Activated T-helper 17 cell treated with anti-CD3 and anti-CD28 coated beads, Interleukin-2, amount 50 U/mL, for 72 hours (primary cell): Measurements from ENCODE around the gene NPAS3. TPM values are rescaled to one million over a fixed set of nuclear protein-coding genes. Genes with fewer than 3 reads are reported as not detected.

Experiments used
- ATAC-seq: fragments of 150-1000 bp; cut with Tn5 transposase; replicated peaks from 2 replicates; pipeline ENCODE4 v1.10.0; 2021; ENCODE audit warnings: mild to moderate bottlenecking, moderate library complexity
- H3K27ac Mint-ChIP-seq: one replicate; pipeline ENCODE4 v1.8.0; 2022; ENCODE audit warnings: mixed read lengths
- H3K27me3 Mint-ChIP-seq: one replicate; pipeline ENCODE4 v1.8.0; 2022; ENCODE audit warnings: mixed read lengths
- H3K36me3 Mint-ChIP-seq: one replicate; pipeline ENCODE4 v1.8.0; 2022; ENCODE audit warnings: low read depth, mild to moderate bottlenecking, mixed read lengths
- H3K4me1 Mint-ChIP-seq: one replicate; pipeline ENCODE4 v1.8.0; 2022; ENCODE audit warnings: mixed read lengths
- H3K4me3 Mint-ChIP-seq: one replicate; pipeline ENCODE4 v1.8.0; 2022; ENCODE audit warnings: mild to moderate bottlenecking, mixed read lengths
- H3K9me3 Mint-ChIP-seq: one replicate; pipeline ENCODE4 v1.8.0; 2022; ENCODE audit warnings: mixed read lengths
- total RNA-seq, 2 donors: library from RNA; stranded (reverse); gene quantifications; one replicate each; pipeline ENCODE4 v1.2.3, GENCODE V29; 2022

NPAS3 gene
- total RNA-seq, 2 donors from 2014 or later: not detected

- Mint-ChIP-seq H3K36me3 (no peaks in the 10 kb centered on the region), H3K27me3 (peaks cover 8% of the 10 kb centered on the region), H3K27ac (no peak overlapping the region), H3K4me3 (no peak overlapping the region), H3K4me1 (no peaks in the 10 kb centered on the region), H3K9me3 (no peaks in the 10 kb centered on the region)
- ATAC-seq: no peak
Observed at GRCh38 chr14:33586806-33587205, 648.1 kb downstream of the NPAS3 start.

- Mint-ChIP-seq H3K9me3 (no peaks in the 10 kb centered on the region), H3K27ac (no peak overlapping the region), H3K36me3 (no peaks in the 10 kb centered on the region), H3K4me1 (no peaks in the 10 kb centered on the region), H3K27me3 (peaks cover 11% of the 10 kb centered on the region), H3K4me3 (no peak overlapping the region)
- no peak for ATAC-seq
Observed at GRCh38 chr14:33587791-33588190, 649.1 kb downstream of the NPAS3 start.

- Mint-ChIP-seq H3K9me3 (no peaks in the 10 kb centered on the region), H3K36me3 (no peaks in the 10 kb centered on the region), H3K4me3 (no peak overlapping the region), H3K27ac (no peak overlapping the region), H3K4me1 (no peaks in the 10 kb centered on the region), H3K27me3 (peaks cover 11% of the 10 kb centered on the region)
- ATAC-seq: no peak
Observed at GRCh38 chr14:33588771-33589170, 650.1 kb downstream of the NPAS3 start.

GRCh38 chr14:33589334-33589733 is 650.7 kb downstream of the NPAS3 start:
- Mint-ChIP-seq H3K9me3 (no peaks in the 10 kb centered on the region), H3K4me1 (no peaks in the 10 kb centered on the region), H3K27ac (no peak overlapping the region), H3K4me3 (no peak overlapping the region), H3K36me3 (no peaks in the 10 kb centered on the region), H3K27me3 (peaks cover 11% of the 10 kb centered on the region)
- no peak for ATAC-seq

- H3K4me1 Mint-ChIP-seq: no peaks in the 10 kb centered on the region
- H3K27ac Mint-ChIP-seq: no peak overlapping the region
- no peak overlapping the region for H3K4me3 Mint-ChIP-seq
- H3K27me3 Mint-ChIP-seq: peaks cover 6% of the 10 kb centered on the region
- ATAC-seq: no peak
- H3K9me3 Mint-ChIP-seq: no peaks in the 10 kb centered on the region
- H3K36me3 Mint-ChIP-seq: no peaks in the 10 kb centered on the region
Observed at GRCh38 chr14:33590891-33591630, 652.4 kb downstream of the NPAS3 start.

GRCh38 chr14:33592297-33592696 is 653.6 kb downstream of the NPAS3 start:
- Mint-ChIP-seq H3K4me3 (no peak overlapping the region), H3K36me3 (no peaks in the 10 kb centered on the region)
- ATAC-seq: no peak

GRCh38 chr14:33596211-33597080 is 657.8 kb downstream of the NPAS3 start:
- no peaks in the 10 kb centered on the region for H3K4me1 Mint-ChIP-seq
- H3K36me3 Mint-ChIP-seq: no peaks in the 10 kb centered on the region
- H3K9me3 Mint-ChIP-seq: no peaks in the 10 kb centered on the region
- H3K27ac Mint-ChIP-seq: no peak overlapping the region
- H3K27me3 Mint-ChIP-seq: peaks cover 18% of the 10 kb centered on the region
- no peak overlapping the region for H3K4me3 Mint-ChIP-seq
- no peak for ATAC-seq

More at GRCh38 chr14:33592297-33592696, 653.6 kb downstream of the NPAS3 start:
- peaks cover 6% of the 10 kb centered on the region for H3K27me3 Mint-ChIP-seq
- no peaks in the 10 kb centered on the region for H3K4me1 Mint-ChIP-seq
- no peaks in the 10 kb centered on the region for H3K9me3 Mint-ChIP-seq
- no peak overlapping the region for H3K27ac Mint-ChIP-seq

GRCh38 chr14:33598582-33598981 is 659.9 kb downstream of the NPAS3 start:
- Mint-ChIP-seq H3K36me3 (no peaks in the 10 kb centered on the region), H3K27ac (no peak overlapping the region), H3K9me3 (no peaks in the 10 kb centered on the region), H3K4me3 (no peak overlapping the region), H3K27me3 (peaks cover 22% of the 10 kb centered on the region), H3K4me1 (no peaks in the 10 kb centered on the region)
- no peak for ATAC-seq

GRCh38 chr14:33602396-33602795 is 663.7 kb downstream of the NPAS3 start:
- no peaks in the 10 kb centered on the region for H3K4me1 Mint-ChIP-seq
- no peak for ATAC-seq
- H3K4me3 Mint-ChIP-seq: no peak overlapping the region
- H3K36me3 Mint-ChIP-seq: no peaks in the 10 kb centered on the region
- H3K27ac Mint-ChIP-seq: no peak overlapping the region
- no peaks in the 10 kb centered on the region for H3K9me3 Mint-ChIP-seq
- H3K27me3 Mint-ChIP-seq: peaks cover 25% of the 10 kb centered on the region

GRCh38 chr14:33606591-33606990 is 667.9 kb downstream of the NPAS3 start:
- no peaks in the 10 kb centered on the region for H3K4me1 Mint-ChIP-seq
- H3K27me3 Mint-ChIP-seq: peaks cover 9% of the 10 kb centered on the region
- no peak overlapping the region for H3K27ac Mint-ChIP-seq
- no peaks in the 10 kb centered on the region for H3K9me3 Mint-ChIP-seq
- no peak overlapping the region for H3K4me3 Mint-ChIP-seq
- H3K36me3 Mint-ChIP-seq: no peaks in the 10 kb centered on the region
- no peak for ATAC-seq

- H3K27ac Mint-ChIP-seq: no peak overlapping the region
- ATAC-seq: no peak
Observed at GRCh38 chr14:33609582-33609981, 670.9 kb downstream of the NPAS3 start.

GRCh38 chr14:33610121-33610520 is 671.4 kb downstream of the NPAS3 start:
- no peak overlapping the region for H3K4me3 Mint-ChIP-seq
- no peaks in the 10 kb centered on the region for H3K9me3 Mint-ChIP-seq
- no peak overlapping the region for H3K27ac Mint-ChIP-seq
- no peaks in the 10 kb centered on the region for H3K36me3 Mint-ChIP-seq
- no peak for ATAC-seq
- no peaks in the 10 kb centered on the region for H3K4me1 Mint-ChIP-seq
- H3K27me3 Mint-ChIP-seq: no peaks in the 10 kb centered on the region

More at GRCh38 chr14:33609582-33609981, 670.9 kb downstream of the NPAS3 start:
- Mint-ChIP-seq H3K27me3 (peaks cover 1% of the 10 kb centered on the region), H3K36me3 (no peaks in the 10 kb centered on the region), H3K4me3 (no peak overlapping the region), H3K9me3 (no peaks in the 10 kb centered on the region), H3K4me1 (no peaks in the 10 kb centered on the region)

- Mint-ChIP-seq H3K9me3 (no peaks in the 10 kb centered on the region), H3K4me3 (no peak overlapping the region), H3K27me3 (no peaks in the 10 kb centered on the region), H3K27ac (no peak overlapping the region), H3K4me1 (no peaks in the 10 kb centered on the region), H3K36me3 (no peaks in the 10 kb centered on the region)
- no peak for ATAC-seq
Observed at GRCh38 chr14:33611405-33612196, 672.9 kb downstream of the NPAS3 start.

GRCh38 chr14:33612197-33612505 is 673.5 kb downstream of the NPAS3 start:
- Mint-ChIP-seq H3K36me3 (no peaks in the 10 kb centered on the region), H3K27me3 (no peaks in the 10 kb centered on the region), H3K4me1 (no peaks in the 10 kb centered on the region), H3K9me3 (no peaks in the 10 kb centered on the region), H3K4me3 (no peak overlapping the region), H3K27ac (no peak overlapping the region)
- no peak for ATAC-seq
